A673 (cell line): ENCODE measurements around the gene ACAD11. TPM values are rescaled to one million over a fixed set of nuclear protein-coding genes. Genes with fewer than 3 reads are reported as not detected.

Experiments
- BruUV-seq: library from RNA; stranded (reverse); fragments of 400-500 nt; replicated peaks from 2 replicates; lab custom pipeline; 2021; lab: Mats Ljungman, UMichigan
- CTCF ChIA-PET: fragments of 300-600 bp; sonication (Branson Sonifier 250); formaldehyde crosslinking; loops from one replicate; lab custom pipeline; 2022; ENCODE audit warnings: antibody characterized with exemption; lab: Charles Lee
- POLR2A ChIA-PET: fragments of 300-600 bp; sonication (Branson Sonifier 250); formaldehyde crosslinking; loops from one replicate; lab custom pipeline; 2022; ENCODE audit warnings: antibody characterized with exemption; ENCODE audit not compliant: low non-redundant PET; lab: Charles Lee
- DNase-seq: peaks from one replicate; pipeline ENCODE4 v3.0.0-alpha.2; 2015; ENCODE audit warnings: low spot score
- H3K27ac ChIP-seq: fragments of 200-600 bp; sonication (generic); 2 replicates; pipeline ENCODE4 v1.5.1; 2016; ENCODE audit warnings: mixed run types, low read depth, mild to moderate bottlenecking, mixed read lengths, antibody characterized with exemption, low read length; ENCODE audit not compliant: poor library complexity, severe bottlenecking
- H3K27me3 ChIP-seq: fragments of 200-600 bp; sonication (generic); replicated peaks from 2 replicates; pipeline ENCODE4 v1.6.1; 2017; ENCODE audit warnings: mixed run types, low read depth, mild to moderate bottlenecking, mixed read lengths, antibody characterized with exemption, low read length; ENCODE audit not compliant: insufficient read depth, poor library complexity
- H3K36me3 ChIP-seq: fragments of 200-600 bp; sonication (generic); 2 replicates; pipeline ENCODE4 v1.6.1; 2016; ENCODE audit warnings: mixed run types, mild to moderate bottlenecking, mixed read lengths, antibody characterized with exemption, low read length; ENCODE audit not compliant: insufficient read depth, poor library complexity, severe bottlenecking
- H3K4me1 ChIP-seq: fragments of 200-600 bp; sonication (generic); 2 replicates; pipeline ENCODE4 v1.6.1; 2017; ENCODE audit warnings: mixed run types, mild to moderate bottlenecking, mixed read lengths, antibody characterized with exemption, low read length; ENCODE audit not compliant: insufficient read depth, poor library complexity, severe bottlenecking
- H3K4me3 ChIP-seq: fragments of 200-600 bp; sonication (generic); 2 replicates; pipeline ENCODE4 v1.5.1; 2016; ENCODE audit warnings: low read depth, mixed run types, mild to moderate bottlenecking, mixed read lengths, low read length; ENCODE audit not compliant: poor library complexity, severe bottlenecking
- H3K9me3 ChIP-seq: fragments of 200-600 bp; sonication (generic); 2 replicates; pipeline ENCODE4 v1.6.1; 2016; ENCODE audit warnings: mixed run types, low read depth, mild to moderate bottlenecking, mixed read lengths, antibody characterized with exemption, low read length; ENCODE audit not compliant: poor library complexity, severe bottlenecking
- CTCF ChIP-seq: fragments of 300-800, 200-600 bp; sonication (generic); conservative IDR thresholded peaks from 2 replicates; pipeline ENCODE4 v1.5.1; 2017; ENCODE audit warnings: low read depth, mild to moderate bottlenecking, antibody characterized with exemption, low read length, moderate library complexity, mixed read lengths
- EZH2 ChIP-seq: fragments of 200-600 bp; sonication (generic); IDR thresholded peaks from 2 replicates; pipeline ENCODE4 v1.6.1; 2017; ENCODE audit warnings: borderline replicate concordance, low read depth, mild to moderate bottlenecking, mixed read lengths, antibody characterized with exemption, low read length; ENCODE audit not compliant: poor library complexity, severe bottlenecking
- intact Hi-C: fragments of 100-400 bp; cut with micrococcal nuclease; formaldehyde crosslinking; loops from one replicate; pipeline ENCODE4 v1.10.0; 2022; ENCODE audit not compliant: unreplicated experiment
- total RNA-seq: library from RNA; stranded (reverse); gene quantifications from 2 replicates; pipeline ENCODE4 v1.2.3, GENCODE V29; 2021

The ACAD11 gene
- total RNA-seq, 1 experiment from 2014 or later: 10.4 TPM

GRCh38 chr3:132682201-132682600 lies 22.6 kb upstream of the ACAD11 start:
- BruUV-seq: no TSS peak
- no peak overlapping the region for H3K27ac ChIP-seq
- H3K4me3 ChIP-seq: no peak overlapping the region
- POLR2A ChIA-PET: no interaction called here
- H3K27me3 ChIP-seq: no peaks in the 10 kb centered on the region
- CTCF ChIA-PET: no interaction called here
- intact Hi-C loops: no loop called here
- TF ChIP-seq EZH2 (no peak), CTCF (no peak)
- H3K36me3 ChIP-seq: no peaks in the 10 kb centered on the region
- no peaks in the 10 kb centered on the region for H3K9me3 ChIP-seq
- DNase-seq: no peak
- no peaks in the 10 kb centered on the region for H3K4me1 ChIP-seq

- intact Hi-C loops: no loop called here
- no peak overlapping the region for H3K27ac ChIP-seq
- DNase-seq: no peak
- no peaks in the 10 kb centered on the region for H3K36me3 ChIP-seq
- no peaks in the 10 kb centered on the region for H3K4me1 ChIP-seq
- no peaks in the 10 kb centered on the region for H3K9me3 ChIP-seq
- TF ChIP-seq CTCF (no peak), EZH2 (no peak)
- no peaks in the 10 kb centered on the region for H3K27me3 ChIP-seq
- POLR2A ChIA-PET: no interaction called here
- no TSS peak for BruUV-seq
- H3K4me3 ChIP-seq: no peak overlapping the region
- CTCF ChIA-PET: no interaction called here
Measured at GRCh38 chr3:132681421-132681820, 21.8 kb upstream of the ACAD11 start.

DNA sequence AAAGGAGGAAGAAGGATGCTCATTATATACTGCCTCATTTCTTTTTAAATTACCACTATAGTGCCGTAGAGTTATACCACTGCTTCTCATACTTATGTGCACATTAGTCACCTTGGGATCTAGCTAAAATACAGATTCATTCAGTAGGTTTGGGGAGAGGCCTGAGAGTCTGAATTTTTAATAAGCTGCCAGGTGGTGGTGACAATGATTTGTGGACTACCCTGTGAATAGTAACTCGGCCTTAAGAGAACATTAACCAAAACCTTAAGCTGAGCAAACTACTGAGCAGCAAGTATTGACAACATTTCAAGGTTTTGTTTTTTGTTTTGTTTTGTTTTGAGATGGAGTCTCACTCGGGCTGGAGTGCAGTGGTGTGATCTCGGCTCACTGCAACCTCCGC lies 20.3 kb upstream of the ACAD11 start:
- intact Hi-C loops: no loop called here
- Histone ChIP-seq H3K4me3 (no peak overlapping the region), H3K36me3 (peaks cover 13% of the 10 kb centered on the region), H3K27me3 (no peaks in the 10 kb centered on the region), H3K4me1 (no peaks in the 10 kb centered on the region), H3K27ac (no peak overlapping the region), H3K9me3 (no peaks in the 10 kb centered on the region)
- no peak for DNase-seq
- BruUV-seq: no TSS peak
- POLR2A ChIA-PET: interaction anchor here (0.6 kb wide), 1 partner anchor 34 kb away, joined by 3 read pairs; no protein-coding TSS in a partner anchor
- TF ChIP-seq EZH2 (no peak), CTCF (no peak)
- CTCF ChIA-PET: no interaction called here
